Erythroblast (primary cell): ENCODE measurements around the gene NKX1-2.

Experiments used
- GATA1 ChIP-seq: IDR thresholded peaks from 2 replicates; pipeline ENCODE4 v1.6.1; 2011; ENCODE audit warnings: low read depth, mild to moderate bottlenecking, control low read depth, low read length, moderate library complexity
- POLR2A ChIP-seq: IDR thresholded peaks from 2 replicates; pipeline ENCODE4 v1.6.1; 2011; ENCODE audit warnings: mild to moderate bottlenecking, low read length

DNA sequence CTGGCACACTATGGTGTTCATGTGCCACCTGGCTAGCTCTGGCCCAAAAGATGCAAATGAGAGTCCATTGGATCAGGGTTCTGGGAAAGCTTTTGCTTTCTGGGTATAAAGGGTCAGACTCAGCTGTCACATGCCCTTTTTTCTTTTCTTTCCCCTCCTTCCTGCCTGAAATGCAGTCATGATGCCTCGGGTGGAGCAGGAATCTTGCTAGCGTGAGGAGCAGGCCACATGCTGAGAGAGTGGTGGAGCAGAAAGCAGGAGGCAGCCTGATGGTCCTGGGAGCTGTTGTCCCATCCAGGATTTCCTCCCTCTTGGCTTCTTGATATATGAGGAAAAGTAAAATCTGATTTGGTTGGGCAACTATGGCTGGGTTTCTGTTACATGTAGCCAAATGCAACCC is 9.1 kb upstream of the NKX1-2 start:
- no peak for TF ChIP-seq POLR2A
- TF ChIP-seq GATA1: no peak
